Prostate gland (tissue), 2 donors: ENCODE results near the gene HOXD9. TPM values are rescaled to one million over a fixed set of nuclear protein-coding genes. Genes with fewer than 3 reads are reported as not detected.

ENCODE experiments used
- DNase-seq: peaks from one replicate; pipeline ENCODE4 v3.0.0-alpha.2; 2019; ENCODE audit warnings: low spot score
- H3K27ac ChIP-seq, 2 donors: fragments of 200-600 bp; sonication (generic); 2 replicates each; pipeline ENCODE4 v1.5.1; 2017 to 2019
- H3K27me3 ChIP-seq: fragments of 200-600 bp; sonication (generic); replicated peaks from 2 replicates; pipeline ENCODE4 v1.5.1; 2019; ENCODE audit not compliant: insufficient read depth
- H3K36me3 ChIP-seq, 2 donors: fragments of 200-600 bp; sonication (generic); 1 replicate in 1 of 2; 2 replicates in 1 of 2; pipeline versions ENCODE4 v1.5.1 to v1.8.1; 2017 to 2019
- H3K4me1 ChIP-seq: fragments of 200-600 bp; sonication (generic); replicated peaks from 2 replicates; pipeline ENCODE4 v1.5.1; 2019
- H3K4me3 ChIP-seq, 2 donors: fragments of 200-600 bp; sonication (generic); 2 replicates each; pipeline ENCODE4 v1.5.1; 2017 to 2019
- H3K9me3 ChIP-seq: fragments of 200-600 bp; sonication (generic); 2 replicates; pipeline ENCODE4 v1.5.1; 2017
- POLR2A ChIP-seq: fragments of 450-650 bp; IDR thresholded peaks from one replicate; pipeline ENCODE4 v1.6.1; 2016; ENCODE audit warnings: antibody characterized with exemption, mild to moderate bottlenecking
- POLR2AphosphoS5 ChIP-seq: sonication (generic); formaldehyde crosslinking; IDR thresholded peaks from one replicate; pipeline ENCODE4 v1.6.1; 2017; ENCODE audit warnings: antibody characterized with exemption
- WGBS: methylation state at CpG from one replicate; pipeline ENCODE4 v1.1.5; 2018; 5-methylcytosine and 5-hydroxymethylcytosine counted together
- intact Hi-C: fragments of 100-400 bp; cut with DNase I; formaldehyde crosslinking; loops from one replicate; pipeline ENCODE4 v1.14.2; 2022
- total RNA-seq, 2 donors: library from RNA; depleted of rRNA; stranded (reverse); fragments of >200 nt; gene quantifications; one replicate each; pipeline ENCODE4 v1.1.0, GENCODE V29; 2016
- TF ChIP-seq, protein P1 (sequence below), 4 experiments: fragments of 200-600 bp in 2 of 4; fragments of 450-650 bp in 2 of 4; sonication (generic) in 2 of 4; IDR thresholded peaks; 1 replicate in 3 of 4; 2 replicates in 1 of 4; pipeline ENCODE4 v1.5.1; 2016 to 2019; ENCODE audit warnings: antibody characterized with exemption in 4 of 4, mild to moderate bottlenecking in 2 of 4, moderate library complexity in 2 of 4

HOXD9 gene
- 10 to 100 TPM in 1 of 2 donors, 1 to 10 TPM in 1; 5.9 to 29.1 TPM for total RNA-seq

DNA sequence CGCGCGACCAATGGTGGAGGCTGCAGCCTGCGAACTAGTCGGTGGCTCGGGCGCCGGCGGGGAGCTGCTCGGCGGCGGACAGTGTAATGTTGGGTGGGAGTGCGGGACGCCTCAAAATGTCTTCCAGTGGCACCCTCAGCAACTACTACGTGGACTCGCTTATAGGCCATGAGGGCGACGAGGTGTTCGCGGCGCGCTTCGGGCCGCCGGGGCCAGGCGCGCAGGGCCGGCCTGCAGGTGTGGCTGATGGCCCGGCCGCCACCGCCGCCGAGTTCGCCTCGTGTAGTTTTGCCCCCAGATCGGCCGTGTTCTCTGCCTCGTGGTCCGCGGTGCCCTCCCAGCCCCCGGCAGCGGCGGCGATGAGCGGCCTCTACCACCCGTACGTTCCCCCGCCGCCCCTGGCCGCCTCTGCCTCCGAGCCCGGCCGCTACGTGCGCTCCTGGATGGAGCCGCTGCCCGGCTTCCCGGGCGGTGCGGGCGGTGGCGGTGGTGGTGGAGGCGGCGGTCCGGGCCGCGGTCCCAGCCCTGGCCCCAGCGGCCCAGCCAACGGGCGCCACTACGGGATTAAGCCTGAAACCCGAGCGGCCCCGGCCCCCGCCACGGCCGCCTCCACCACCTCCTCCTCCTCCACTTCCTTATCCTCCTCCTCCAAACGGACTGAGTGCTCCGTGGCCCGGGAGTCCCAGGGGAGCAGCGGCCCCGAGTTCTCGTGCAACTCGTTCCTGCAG is at the start of gene HOXD9:
Gene HOXD9 (plus strand): TSS at position 37 of the 728 bp plus-strand sequence. CDS start 50 bp downstream, at position 87.
- H3K9me3 ChIP-seq = no peaks in the 10 kb centered on the region
- peaks cover 3% of the 10 kb centered on the region for H3K27me3 ChIP-seq
- intact Hi-C loops = loop anchor here (5.0 to 10.0 kb wide), 2 partner anchors 514 to 692 kb away; no protein-coding TSS in a partner anchor
- H3K27ac ChIP-seq = peak within 1 kb of the TSS; percentile 29 to 62
- H3K4me3 ChIP-seq = peak within 1 kb of the TSS; percentile 17 to 29
- H3K4me1 ChIP-seq = no peaks in the 10 kb centered on the region
- TF ChIP-seq, protein P1, sequence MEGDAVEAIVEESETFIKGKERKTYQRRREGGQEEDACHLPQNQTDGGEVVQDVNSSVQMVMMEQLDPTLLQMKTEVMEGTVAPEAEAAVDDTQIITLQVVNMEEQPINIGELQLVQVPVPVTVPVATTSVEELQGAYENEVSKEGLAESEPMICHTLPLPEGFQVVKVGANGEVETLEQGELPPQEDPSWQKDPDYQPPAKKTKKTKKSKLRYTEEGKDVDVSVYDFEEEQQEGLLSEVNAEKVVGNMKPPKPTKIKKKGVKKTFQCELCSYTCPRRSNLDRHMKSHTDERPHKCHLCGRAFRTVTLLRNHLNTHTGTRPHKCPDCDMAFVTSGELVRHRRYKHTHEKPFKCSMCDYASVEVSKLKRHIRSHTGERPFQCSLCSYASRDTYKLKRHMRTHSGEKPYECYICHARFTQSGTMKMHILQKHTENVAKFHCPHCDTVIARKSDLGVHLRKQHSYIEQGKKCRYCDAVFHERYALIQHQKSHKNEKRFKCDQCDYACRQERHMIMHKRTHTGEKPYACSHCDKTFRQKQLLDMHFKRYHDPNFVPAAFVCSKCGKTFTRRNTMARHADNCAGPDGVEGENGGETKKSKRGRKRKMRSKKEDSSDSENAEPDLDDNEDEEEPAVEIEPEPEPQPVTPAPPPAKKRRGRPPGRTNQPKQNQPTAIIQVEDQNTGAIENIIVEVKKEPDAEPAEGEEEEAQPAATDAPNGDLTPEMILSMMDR (IDR thresholded peaks at IDR 0.05) = no peak
- TF ChIP-seq POLR2A = no peak
- no peak for TF ChIP-seq POLR2AphosphoS5
- no peaks in the 10 kb centered on the region for H3K36me3 ChIP-seq
- WGBS = 62% methylated on average over 79 of the region's 84 CpGs
- DNase-seq = no peak

DNA sequence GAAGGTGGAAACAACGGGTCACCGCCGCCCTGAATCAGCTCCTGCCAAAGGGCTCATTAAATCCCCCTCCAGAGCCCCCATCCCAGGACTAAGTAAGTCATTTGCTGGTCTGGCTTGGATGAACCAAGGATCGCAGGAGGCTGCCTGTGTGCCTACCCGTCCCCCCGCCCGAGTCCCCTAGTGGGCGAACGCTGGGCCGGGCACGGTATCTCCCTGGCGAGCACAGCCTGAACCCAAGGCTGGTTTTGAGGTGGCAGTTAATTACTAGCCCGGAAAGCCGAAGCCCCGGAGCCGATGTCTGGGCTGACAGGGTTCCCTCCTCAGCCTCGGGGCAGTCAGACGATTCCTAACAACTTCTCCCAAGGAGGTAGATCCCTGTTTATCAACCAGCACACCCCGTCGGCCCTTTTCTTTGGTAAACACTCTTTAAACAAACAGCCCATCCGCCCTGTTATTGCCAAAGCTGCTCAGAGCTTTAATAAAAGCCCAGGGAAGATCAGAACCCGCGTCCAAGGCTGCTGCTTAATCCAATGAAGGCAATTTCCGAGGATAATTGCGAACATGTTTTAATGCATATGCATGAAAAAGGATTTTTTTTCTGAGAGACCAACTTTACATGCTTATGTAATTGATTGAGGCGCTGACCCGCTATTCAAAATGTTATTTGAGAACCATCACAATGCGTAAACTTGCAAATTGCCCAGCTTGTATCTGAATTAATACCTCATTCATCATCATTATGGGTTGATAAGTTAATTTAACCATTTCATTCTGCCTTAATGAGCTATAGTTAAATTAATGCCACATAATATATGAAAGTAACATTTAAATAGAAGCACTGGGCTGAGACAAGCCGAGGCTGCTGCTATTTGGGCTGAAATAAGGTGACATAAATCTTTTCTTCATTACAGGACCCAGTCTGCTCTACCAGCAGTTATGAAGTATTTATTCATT is 49.3 kb upstream of the HOXD9 start:
- no peak for DNase-seq
- intact Hi-C loops = no loop called here
- H3K4me3 ChIP-seq = no peak overlapping the region
- TF ChIP-seq POLR2AphosphoS5 (no peak), POLR2A (no peak)
- TF ChIP-seq, protein P1 (IDR thresholded peaks at IDR 0.05) = no peak
- H3K27me3 ChIP-seq = peaks cover 7% of the 10 kb centered on the region
- H3K9me3 ChIP-seq = no peaks in the 10 kb centered on the region
- 57% methylated on average over 29 of the region's 29 CpGs for WGBS
- no peak overlapping the region for H3K27ac ChIP-seq
- H3K4me1 ChIP-seq = no peaks in the 10 kb centered on the region
- H3K36me3 ChIP-seq = no peaks in the 10 kb centered on the region

DNA sequence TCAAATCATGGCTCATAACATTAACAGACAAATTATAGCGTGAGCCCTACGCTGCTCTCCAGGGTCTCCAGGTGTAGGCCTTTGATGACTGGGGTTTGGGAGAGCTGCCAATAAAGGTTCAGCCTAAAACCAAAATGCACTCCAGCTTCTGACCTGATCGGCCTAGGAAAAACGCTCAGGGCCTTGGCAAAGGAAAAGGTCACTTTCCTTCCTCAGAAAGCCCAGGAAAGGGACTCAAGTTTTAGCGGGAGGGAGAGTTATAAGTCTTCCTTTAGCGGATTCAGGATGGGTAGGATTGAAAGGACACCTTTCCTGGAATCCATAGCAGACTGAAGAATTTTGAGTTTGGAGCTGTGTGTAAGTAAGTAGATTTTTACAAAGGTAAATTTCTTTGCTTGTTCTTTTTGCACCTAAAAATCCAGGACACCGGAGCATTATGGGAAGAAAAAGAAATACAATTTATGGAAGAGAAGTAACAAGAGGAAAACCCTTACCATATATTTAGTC is 47.5 kb upstream of the HOXD9 start:
- WGBS = 48% methylated on average over 7 of the region's 7 CpGs
- Histone ChIP-seq H3K27me3 (peaks cover 11% of the 10 kb centered on the region), H3K9me3 (no peaks in the 10 kb centered on the region), H3K36me3 (no peaks in the 10 kb centered on the region), H3K27ac (no peak overlapping the region), H3K4me3 (no peak overlapping the region), H3K4me1 (no peaks in the 10 kb centered on the region)
- no peak for TF ChIP-seq POLR2AphosphoS5
- no peak for TF ChIP-seq POLR2A
- TF ChIP-seq, protein P1 (IDR thresholded peaks at IDR 0.05) = no peak
- DNase-seq = no peak
- intact Hi-C loops = loop anchor here (5.0 kb wide), 1 partner anchor 73 kb away; the partner anchor contains the start of gene LNPK

DNA sequence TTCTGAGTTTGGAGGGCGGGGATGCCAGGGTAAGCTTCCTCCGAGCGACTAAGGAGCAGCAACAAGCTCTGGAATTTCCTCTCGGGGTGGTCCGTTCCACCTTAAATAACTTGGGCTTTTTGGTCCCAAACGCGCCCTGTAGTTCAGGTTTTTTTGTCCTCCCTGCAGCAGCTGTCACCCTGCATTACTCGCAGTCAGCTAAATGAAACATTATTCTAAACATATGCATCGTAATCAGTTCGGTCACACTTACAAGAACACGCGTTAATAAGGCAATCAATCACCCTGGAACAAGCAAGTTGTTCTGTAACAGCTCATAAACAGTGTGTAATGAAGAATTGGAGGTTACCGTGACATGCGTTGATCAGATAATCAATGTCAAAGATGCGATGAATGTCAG is 47.0 kb upstream of the HOXD9 start:
- Histone ChIP-seq H3K4me1 (no peaks in the 10 kb centered on the region), H3K36me3 (no peaks in the 10 kb centered on the region), H3K4me3 (no peak overlapping the region), H3K27ac (no peak overlapping the region), H3K27me3 (peaks cover 11% of the 10 kb centered on the region), H3K9me3 (no peaks in the 10 kb centered on the region)
- TF ChIP-seq POLR2A (no peak), POLR2AphosphoS5 (no peak)
- TF ChIP-seq, protein P1 (IDR thresholded peaks at IDR 0.05) = no peak
- WGBS = 8% methylated on average over 15 of the region's 15 CpGs
- intact Hi-C loops = loop anchor here (5.0 kb wide), 1 partner anchor 73 kb away; the partner anchor contains the start of gene LNPK
- no peak for DNase-seq
